Panc1 (cell line): ENCODE data around the gene SLC22A7. TPM values are rescaled to one million over a fixed set of nuclear protein-coding genes. Genes with fewer than 3 reads are reported as not detected.

ENCODE experiments used
- ATAC-seq: fragments of 200-7000 bp; cut with Tn5 transposase; 2 replicates; pipeline ENCODE4 v1.9.1; 2020; ENCODE audit warnings: mild to moderate bottlenecking, moderate library complexity
- BruUV-seq: library from RNA; stranded (reverse); fragments of 400-500 nt; replicated peaks from 2 replicates; lab custom pipeline; 2021; lab: Mats Ljungman, UMichigan
- CTCF ChIA-PET: fragments of 300-600 bp; sonication (Branson Sonifier 250); formaldehyde crosslinking; loops from one replicate; lab custom pipeline; 2022; ENCODE audit warnings: antibody characterized with exemption; lab: Charles Lee
- POLR2A ChIA-PET: fragments of 300-600 bp; sonication (Branson Sonifier 250); formaldehyde crosslinking; loops from one replicate; lab custom pipeline; 2022; ENCODE audit warnings: antibody characterized with exemption; lab: Charles Lee
- DNase-seq: peaks from one replicate; pipeline ENCODE4 v3.0.0-alpha.2; 2010; ENCODE audit warnings: low read depth, low spot score
- H3K27ac ChIP-seq: 2 replicates; pipeline ENCODE4 v1.5.1; 2011; ENCODE audit warnings: mild to moderate bottlenecking, low read length, inconsistent platforms
- H3K27me3 ChIP-seq: fragments of 200-500 bp; sonication (Bioruptor generic); 2 replicates; pipeline ENCODE4 v1.6.0; 2014; ENCODE audit warnings: low read length, inconsistent platforms; ENCODE audit not compliant: control insufficient read depth, insufficient read depth
- H3K36me3 ChIP-seq: fragments of 200-500 bp; sonication (Bioruptor generic); 2 replicates; pipeline ENCODE4 v1.5.1; 2014; ENCODE audit warnings: inconsistent platforms, mild to moderate bottlenecking, low read length, moderate library complexity; ENCODE audit not compliant: control insufficient read depth, insufficient read depth
- H3K4me1 ChIP-seq: 2 replicates; pipeline ENCODE4 v1.5.1; 2011; ENCODE audit warnings: inconsistent platforms, mild to moderate bottlenecking, low read length, moderate library complexity; ENCODE audit not compliant: control insufficient read depth, insufficient read depth
- H3K4me3 ChIP-seq, 2 experiments: 2 replicates each; pipeline ENCODE4 v1.5.1; 2011 to 2012; ENCODE audit warnings: low read depth in 2 of 2, low read length in 2 of 2, mild to moderate bottlenecking in 2 of 2, inconsistent platforms in 1 of 2, moderate library complexity in 1 of 2
- H3K9me3 ChIP-seq: fragments of 200-500 bp; sonication (Bioruptor generic); 2 replicates; pipeline ENCODE4 v1.5.1; 2014; ENCODE audit warnings: low read depth, mild to moderate bottlenecking, inconsistent platforms, low read length, moderate library complexity; ENCODE audit not compliant: control insufficient read depth, insufficient read depth
- POLR2AphosphoS5 ChIP-seq: IDR thresholded peaks from 2 replicates; pipeline ENCODE4 v1.6.1; 2012; ENCODE audit warnings: mild to moderate bottlenecking, low read depth, low read length, moderate library complexity
- SIN3A ChIP-seq: IDR thresholded peaks from 2 replicates; pipeline ENCODE4 v1.6.1; 2012; ENCODE audit warnings: low read depth, mild to moderate bottlenecking, low read length, moderate library complexity, borderline replicate concordance; ENCODE audit not compliant: insufficient read depth
- TCF7L2 ChIP-seq: IDR thresholded peaks from 2 replicates; pipeline ENCODE4 v1.6.1; 2011; ENCODE audit warnings: mild to moderate bottlenecking, low read depth, low read length, inconsistent platforms
- in situ Hi-C: cut with HindIII; loops from 2 replicates; pipeline ENCODE4 v1.10.0; 2016; ENCODE audit warnings: low sequenced_read_pairs, low pct_unique_long_range_greater_than_20kb
- intact Hi-C: fragments of 100-400 bp; cut with micrococcal nuclease; formaldehyde crosslinking; loops from one replicate; pipeline ENCODE4 v1.10.0; 2022; ENCODE audit not compliant: unreplicated experiment
- total RNA-seq: library from RNA; stranded (reverse); gene quantifications from one replicate; pipeline ENCODE4 v1.2.1, GENCODE V29; 2021; ENCODE audit not compliant: unreplicated experiment
- TF ChIP-seq, protein P1 (sequence below): fragments of 450-650 bp; IDR thresholded peaks from 2 replicates; pipeline ENCODE4 v1.5.1; 2017; ENCODE audit warnings: mild to moderate bottlenecking
- TF ChIP-seq, protein P2 (sequence below), 2 experiments: IDR thresholded peaks; 2 replicates each; pipeline ENCODE4 v1.6.1; 2011 to 2012; ENCODE audit warnings: low read depth in 2 of 2, control low read depth in 1 of 2, low read length in 1 of 2, mild to moderate bottlenecking in 1 of 2, moderate library complexity in 1 of 2; ENCODE audit not compliant: insufficient read depth in 1 of 2

The SLC22A7 gene
- total RNA-seq, 1 experiment from 2014 or later = not detected

DNA sequence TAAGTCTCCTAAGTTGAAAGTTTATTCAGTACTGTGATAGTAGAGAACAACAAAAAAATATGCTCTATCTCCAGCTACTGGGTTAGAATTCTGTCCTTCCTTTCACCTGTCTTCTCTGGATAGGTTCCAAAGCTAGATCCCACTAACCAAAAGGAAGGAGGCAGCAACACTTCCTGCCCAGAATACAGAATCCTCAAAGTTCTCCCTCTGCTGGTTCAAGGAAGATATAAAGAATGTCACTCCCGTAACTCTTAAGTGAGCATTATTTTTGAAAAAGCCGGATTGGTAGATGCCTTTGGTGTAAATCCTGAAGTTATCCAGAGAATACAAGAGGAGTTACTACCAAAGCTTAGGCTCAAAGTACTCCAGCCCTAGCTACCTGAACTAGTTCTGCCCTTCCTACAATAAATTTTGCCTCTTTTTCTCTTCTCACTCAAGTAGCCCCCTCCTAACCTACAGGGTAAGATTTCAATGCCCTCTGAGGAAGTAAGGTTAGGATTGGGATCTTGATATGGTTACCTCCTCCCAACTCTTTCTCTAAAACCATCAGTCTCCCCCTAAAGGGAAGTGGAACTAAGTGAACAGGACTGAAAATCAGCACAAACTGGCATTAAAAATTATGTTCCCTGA is 36.5 kb downstream of the SLC22A7 start:
- Histone ChIP-seq H3K27me3 (no peaks in the 10 kb centered on the region), H3K4me3 (no peak overlapping the region), H3K27ac (no peak overlapping the region), H3K4me1 (no peaks in the 10 kb centered on the region), H3K36me3 (peaks cover 9% of the 10 kb centered on the region), H3K9me3 (no peaks in the 10 kb centered on the region)
- BruUV-seq = no TSS peak
- TF ChIP-seq SIN3A = no peak
- TF ChIP-seq, protein P1, sequence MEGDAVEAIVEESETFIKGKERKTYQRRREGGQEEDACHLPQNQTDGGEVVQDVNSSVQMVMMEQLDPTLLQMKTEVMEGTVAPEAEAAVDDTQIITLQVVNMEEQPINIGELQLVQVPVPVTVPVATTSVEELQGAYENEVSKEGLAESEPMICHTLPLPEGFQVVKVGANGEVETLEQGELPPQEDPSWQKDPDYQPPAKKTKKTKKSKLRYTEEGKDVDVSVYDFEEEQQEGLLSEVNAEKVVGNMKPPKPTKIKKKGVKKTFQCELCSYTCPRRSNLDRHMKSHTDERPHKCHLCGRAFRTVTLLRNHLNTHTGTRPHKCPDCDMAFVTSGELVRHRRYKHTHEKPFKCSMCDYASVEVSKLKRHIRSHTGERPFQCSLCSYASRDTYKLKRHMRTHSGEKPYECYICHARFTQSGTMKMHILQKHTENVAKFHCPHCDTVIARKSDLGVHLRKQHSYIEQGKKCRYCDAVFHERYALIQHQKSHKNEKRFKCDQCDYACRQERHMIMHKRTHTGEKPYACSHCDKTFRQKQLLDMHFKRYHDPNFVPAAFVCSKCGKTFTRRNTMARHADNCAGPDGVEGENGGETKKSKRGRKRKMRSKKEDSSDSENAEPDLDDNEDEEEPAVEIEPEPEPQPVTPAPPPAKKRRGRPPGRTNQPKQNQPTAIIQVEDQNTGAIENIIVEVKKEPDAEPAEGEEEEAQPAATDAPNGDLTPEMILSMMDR = peak; percentile 67
- TF ChIP-seq, protein P2, sequence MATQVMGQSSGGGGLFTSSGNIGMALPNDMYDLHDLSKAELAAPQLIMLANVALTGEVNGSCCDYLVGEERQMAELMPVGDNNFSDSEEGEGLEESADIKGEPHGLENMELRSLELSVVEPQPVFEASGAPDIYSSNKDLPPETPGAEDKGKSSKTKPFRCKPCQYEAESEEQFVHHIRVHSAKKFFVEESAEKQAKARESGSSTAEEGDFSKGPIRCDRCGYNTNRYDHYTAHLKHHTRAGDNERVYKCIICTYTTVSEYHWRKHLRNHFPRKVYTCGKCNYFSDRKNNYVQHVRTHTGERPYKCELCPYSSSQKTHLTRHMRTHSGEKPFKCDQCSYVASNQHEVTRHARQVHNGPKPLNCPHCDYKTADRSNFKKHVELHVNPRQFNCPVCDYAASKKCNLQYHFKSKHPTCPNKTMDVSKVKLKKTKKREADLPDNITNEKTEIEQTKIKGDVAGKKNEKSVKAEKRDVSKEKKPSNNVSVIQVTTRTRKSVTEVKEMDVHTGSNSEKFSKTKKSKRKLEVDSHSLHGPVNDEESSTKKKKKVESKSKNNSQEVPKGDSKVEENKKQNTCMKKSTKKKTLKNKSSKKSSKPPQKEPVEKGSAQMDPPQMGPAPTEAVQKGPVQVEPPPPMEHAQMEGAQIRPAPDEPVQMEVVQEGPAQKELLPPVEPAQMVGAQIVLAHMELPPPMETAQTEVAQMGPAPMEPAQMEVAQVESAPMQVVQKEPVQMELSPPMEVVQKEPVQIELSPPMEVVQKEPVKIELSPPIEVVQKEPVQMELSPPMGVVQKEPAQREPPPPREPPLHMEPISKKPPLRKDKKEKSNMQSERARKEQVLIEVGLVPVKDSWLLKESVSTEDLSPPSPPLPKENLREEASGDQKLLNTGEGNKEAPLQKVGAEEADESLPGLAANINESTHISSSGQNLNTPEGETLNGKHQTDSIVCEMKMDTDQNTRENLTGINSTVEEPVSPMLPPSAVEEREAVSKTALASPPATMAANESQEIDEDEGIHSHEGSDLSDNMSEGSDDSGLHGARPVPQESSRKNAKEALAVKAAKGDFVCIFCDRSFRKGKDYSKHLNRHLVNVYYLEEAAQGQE (IDR thresholded peaks at IDR 0.05; ENCODE audit: insufficient read depth in 1 of 2, low read depth in 2 of 2, low read length in 1 of 2) = no peak
- in situ Hi-C loops = no loop called here
- peak; percentile 90 for ATAC-seq
- intact Hi-C loops = loop anchor here (2.0 kb wide), 1 partner anchor 72 kb away; no protein-coding TSS in a partner anchor
- POLR2A ChIA-PET = interaction anchor here (1.2 kb wide), 1 partner anchor 14 kb away, joined by 3 read pairs; no protein-coding TSS in a partner anchor
- peak; percentile 46 for DNase-seq
- CTCF ChIA-PET = interaction anchor here (0.6 to 1.2 kb wide), 4 partner anchors 14 to 71 kb away, joined by 3 to 9 read pairs (median 3); partner anchors contain the start of gene CRIP3

DNA sequence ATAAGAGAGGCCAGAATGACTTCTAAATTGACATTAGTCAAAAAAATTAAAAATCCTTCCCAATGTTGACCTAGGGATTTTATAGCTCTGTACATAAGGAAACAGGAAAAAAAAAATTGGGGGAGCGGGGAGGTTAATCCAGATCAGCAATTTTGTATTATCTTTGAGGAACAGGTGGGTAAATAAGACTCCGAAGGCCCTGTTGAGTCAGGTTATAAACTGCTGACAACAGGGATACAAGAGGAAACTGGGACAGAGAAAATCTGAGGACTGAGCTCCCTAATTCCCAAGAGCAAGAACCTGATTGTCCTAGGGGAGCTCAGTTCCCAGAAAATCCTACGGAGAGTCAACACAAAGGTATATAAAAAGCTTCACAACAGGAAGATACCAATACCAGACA is 37.4 kb downstream of the SLC22A7 start:
- no TSS peak for BruUV-seq
- intact Hi-C loops = loop anchor here (2.0 kb wide), 1 partner anchor 73 kb away; no protein-coding TSS in a partner anchor
- CTCF ChIA-PET = interaction anchor here (1.2 kb wide), 1 partner anchor 27 kb away, joined by 3 read pairs; the partner anchor contains the start of gene CRIP3
- no peaks in the 10 kb centered on the region for H3K9me3 ChIP-seq
- no peaks in the 10 kb centered on the region for H3K4me1 ChIP-seq
- in situ Hi-C loops = no loop called here
- TF ChIP-seq, protein P1 = no peak
- TF ChIP-seq SIN3A (no peak), POLR2AphosphoS5 (no peak), TCF7L2 (no peak)
- TF ChIP-seq, protein P2 (IDR thresholded peaks at IDR 0.05; ENCODE audit: insufficient read depth in 1 of 2, low read depth in 2 of 2, low read length in 1 of 2) = no peak
- POLR2A ChIA-PET = interaction anchor here (1.2 kb wide), 1 partner anchor 15 kb away, joined by 3 read pairs; no protein-coding TSS in a partner anchor
- no peak for DNase-seq
- H3K27ac ChIP-seq = no peak overlapping the region
- H3K4me3 ChIP-seq = no peak overlapping the region
- peaks cover 18% of the 10 kb centered on the region for H3K36me3 ChIP-seq
- no peak for ATAC-seq
- H3K27me3 ChIP-seq = no peaks in the 10 kb centered on the region
